HepG2 (cell line): ENCODE data around the gene ZNF428. TPM values are rescaled to one million over a fixed set of nuclear protein-coding genes. Genes with fewer than 3 reads are reported as not detected.

ENCODE experiments used
- BATF2 ChIP-seq: sonication (generic); formaldehyde crosslinking; IDR thresholded peaks from 2 replicates; pipeline ENCODE4 v1.8.0; 2022; ENCODE audit warnings: mild to moderate bottlenecking, missing genetic modification reagents, moderate library complexity
- CCAR2 ChIP-seq: fragments of 200-400 bp; formaldehyde crosslinking; optimal IDR thresholded peaks from 2 replicates; pipeline ENCODE3; 2018; ENCODE audit warnings: low read depth, mild to moderate bottlenecking, low read length, moderate library complexity
- E2F1 ChIP-seq: sonication (generic); formaldehyde crosslinking; IDR thresholded peaks from 2 replicates; pipeline ENCODE4 v1.5.0; 2020; ENCODE audit warnings: missing genetic modification reagents
- FOSL1 ChIP-seq: sonication (generic); formaldehyde crosslinking; IDR thresholded peaks from 2 replicates; pipeline ENCODE4 v1.9.0; 2021; ENCODE audit warnings: missing genetic modification reagents, borderline replicate concordance
- FOXM1 ChIP-seq: sonication (generic); formaldehyde crosslinking; IDR thresholded peaks from 2 replicates; pipeline ENCODE4 v1.5.0; 2020; ENCODE audit warnings: missing genetic modification reagents
- HNF4A ChIP-seq: sonication (generic); formaldehyde crosslinking; IDR thresholded peaks from 2 replicates; pipeline ENCODE4 v1.4.0; 2020; ENCODE audit warnings: missing genetic modification reagents
- IKZF1 ChIP-seq: fragments of 450-650 bp; IDR thresholded peaks from 2 replicates; pipeline ENCODE4 v1.7.1; 2016
- MXD1 ChIP-seq: sonication (generic); formaldehyde crosslinking; IDR thresholded peaks from 2 replicates; pipeline ENCODE4 v1.4.0; 2020; ENCODE audit warnings: mild to moderate bottlenecking, missing genetic modification reagents
- NFRKB ChIP-seq: fragments of 450-650 bp; IDR thresholded peaks from 2 replicates; pipeline ENCODE4 v1.6.1; 2017
- NR2C2 ChIP-seq: sonication (generic); formaldehyde crosslinking; IDR thresholded peaks from 2 replicates; pipeline ENCODE4 v1.4.0; 2020; ENCODE audit warnings: missing genetic modification reagents, mild to moderate bottlenecking, moderate library complexity, borderline replicate concordance
- PHF21A ChIP-seq: sonication (generic); formaldehyde crosslinking; IDR thresholded peaks from 2 replicates; pipeline ENCODE4 v1.5.0; 2020; ENCODE audit warnings: mild to moderate bottlenecking, missing genetic modification reagents
- POLR2G ChIP-seq: fragments of 200-400 bp; formaldehyde crosslinking; IDR thresholded peaks from 2 replicates; pipeline ENCODE4 v1.6.1; 2018; ENCODE audit warnings: mild to moderate bottlenecking, low read depth, low read length, moderate library complexity
- PPARG ChIP-seq: conservative IDR thresholded peaks from 2 replicates; pipeline ENCODE4 v1.6.1; 2016; ENCODE audit warnings: missing biosample characterization, missing genetic modification reagents
- RBFOX2 ChIP-seq: fragments of 200-400 bp; formaldehyde crosslinking; IDR thresholded peaks from 2 replicates; pipeline ENCODE4 v1.6.1; 2017; ENCODE audit warnings: low read depth, mild to moderate bottlenecking, low read length
- RELA ChIP-seq: sonication (generic); formaldehyde crosslinking; IDR thresholded peaks from 2 replicates; pipeline ENCODE4 v1.4.0; 2020; ENCODE audit warnings: missing genetic modification reagents
- ZNF333 ChIP-seq: sonication (generic); formaldehyde crosslinking; IDR thresholded peaks from 2 replicates; pipeline ENCODE4 v1.4.0; 2020; ENCODE audit warnings: mild to moderate bottlenecking, missing genetic modification reagents, borderline replicate concordance
- ZNF354B ChIP-seq: sonication (generic); formaldehyde crosslinking; IDR thresholded peaks from 2 replicates; pipeline ENCODE4 v1.8.0; 2022; ENCODE audit warnings: mild to moderate bottlenecking, missing genetic modification reagents
- ZNF570 ChIP-seq: sonication (generic); formaldehyde crosslinking; IDR thresholded peaks from 2 replicates; pipeline ENCODE4 v1.4.0; 2020; ENCODE audit warnings: mild to moderate bottlenecking, missing genetic modification reagents, borderline replicate concordance
- ZSCAN12 ChIP-seq: sonication (generic); formaldehyde crosslinking; IDR thresholded peaks from 2 replicates; pipeline ENCODE4 v1.9.0; 2021; ENCODE audit warnings: mild to moderate bottlenecking, missing genetic modification reagents
- ZSCAN25 ChIP-seq: sonication (generic); formaldehyde crosslinking; IDR thresholded peaks from 2 replicates; pipeline ENCODE4 v1.8.0; 2022; ENCODE audit warnings: mild to moderate bottlenecking, missing genetic modification reagents
- ZSCAN31 ChIP-seq: sonication (generic); formaldehyde crosslinking; IDR thresholded peaks from 2 replicates; pipeline ENCODE4 v1.5.0; 2020; ENCODE audit warnings: low read depth, mild to moderate bottlenecking, missing genetic modification reagents
- polyA plus RNA-seq, 8 experiments: library from polyadenylated mRNA; depleted of rRNA in 3 of 8; stranded (reverse) in 7 of 8; unstranded in 1 of 8; fragments of >200 nt; fragmentation: Illumina TruSeq in 4 of 8; extraction: Trizol in 4 of 8; gene quantifications; 2 replicates each; pipeline versions ENCODE4 v1.2.1 to v1.2.3, GENCODE V29; 2011 to 2016; ENCODE audit warnings: low read depth in 4 of 8, missing spikeins in 1 of 8, mixed read lengths in 1 of 8; ENCODE audit not compliant: insufficient read depth in 1 of 8
- total RNA-seq, 5 experiments: library from RNA; depleted of rRNA; stranded (reverse); fragments of >200 nt; fragmentation: Illumina TruSeq; extraction: Trizol; gene quantifications; 2 replicates each; pipeline ENCODE4 v1.2.3, GENCODE V29; 2016; ENCODE audit warnings: low read depth in 1 of 5
- TF ChIP-seq, protein P1 (sequence below): sonication (generic); formaldehyde crosslinking; IDR thresholded peaks from 2 replicates; pipeline ENCODE4 v1.4.0; 2020; ENCODE audit warnings: mild to moderate bottlenecking, low read depth, missing genetic modification reagents
- TF ChIP-seq, protein P2 (sequence below): sonication (generic); formaldehyde crosslinking; IDR thresholded peaks from 2 replicates; pipeline ENCODE4 v1.8.1; 2023; ENCODE audit warnings: mild to moderate bottlenecking, moderate library complexity, missing genetic modification reagents
- TF ChIP-seq, protein P3 (sequence below): sonication (generic); formaldehyde crosslinking; IDR thresholded peaks from 2 replicates; pipeline ENCODE4 v1.8.0; 2022; ENCODE audit warnings: low read depth, missing genetic modification reagents

The ZNF428 gene
- total and polyA plus RNA-seq, 2 of the 13 experiments (the other 11 are each of a cell fraction or from before 2014, with no cell fraction given): 10.4 to 26.9 TPM

DNA sequence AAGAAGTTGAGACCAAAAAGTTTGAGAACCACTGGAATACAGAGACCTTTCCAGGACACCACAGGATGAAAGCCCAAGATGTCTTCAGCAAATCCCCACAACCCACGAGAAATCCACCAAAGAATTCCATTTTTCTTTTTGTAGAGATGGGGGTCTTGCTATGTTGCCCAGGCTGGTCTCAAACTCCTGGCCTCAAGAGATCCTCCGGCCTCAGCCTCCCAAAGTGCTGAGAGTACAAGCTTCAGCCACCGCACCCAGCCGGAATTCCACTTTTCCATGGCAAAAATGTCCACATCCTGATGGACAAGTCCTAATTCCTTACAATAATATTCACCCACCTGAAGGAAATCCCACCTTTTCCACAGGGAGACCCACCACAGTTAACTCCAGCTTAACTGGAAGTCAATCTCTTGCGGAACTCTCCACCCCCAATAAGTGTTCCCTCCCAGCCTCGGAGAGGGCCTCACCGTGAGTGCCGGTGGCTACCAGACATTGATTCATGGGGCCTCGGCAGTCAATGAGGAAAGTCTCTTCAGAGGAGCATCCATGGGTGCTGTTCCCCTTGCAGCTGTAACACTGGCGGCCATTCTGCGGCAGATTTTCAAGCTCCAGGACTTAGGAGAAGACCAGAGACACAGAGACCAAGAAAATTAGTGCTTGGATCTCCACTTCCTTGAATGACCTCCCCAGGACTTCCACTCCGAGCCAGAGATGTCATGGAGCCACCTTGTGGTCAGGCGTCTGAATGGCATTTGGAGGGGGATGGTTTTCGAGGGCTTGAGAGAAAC lies 32.5 kb upstream of the ZNF428 start (continued):
- TF ChIP-seq E2F1 (CRISPR knock-in tag) (no peak), MXD1 (CRISPR knock-in tag) (no peak), ZNF333 (CRISPR knock-in tag) (no peak), CCAR2 (no peak), PPARG (CRISPR knock-in tag) (no peak), POLR2G (peak; percentile 57), IKZF1 (no peak), ZNF354B (CRISPR knock-in tag) (no peak), HNF4A (CRISPR knock-in tag) (no peak), ZSCAN25 (CRISPR knock-in tag) (0 out of 2 replicates have a peak, but pooled peaks have one; percentile 21), ZNF570 (CRISPR knock-in tag) (no peak), FOSL1 (CRISPR knock-in tag) (no peak), ZSCAN12 (no peak), NFRKB (no peak), NR2C2 (CRISPR knock-in tag) (no peak), RELA (CRISPR knock-in tag) (no peak), PHF21A (CRISPR knock-in tag) (no peak), RBFOX2 (no peak), BATF2 (CRISPR knock-in tag) (no peak), ZSCAN31 (no peak), FOXM1 (CRISPR knock-in tag) (no peak)
- TF ChIP-seq, protein P1, sequence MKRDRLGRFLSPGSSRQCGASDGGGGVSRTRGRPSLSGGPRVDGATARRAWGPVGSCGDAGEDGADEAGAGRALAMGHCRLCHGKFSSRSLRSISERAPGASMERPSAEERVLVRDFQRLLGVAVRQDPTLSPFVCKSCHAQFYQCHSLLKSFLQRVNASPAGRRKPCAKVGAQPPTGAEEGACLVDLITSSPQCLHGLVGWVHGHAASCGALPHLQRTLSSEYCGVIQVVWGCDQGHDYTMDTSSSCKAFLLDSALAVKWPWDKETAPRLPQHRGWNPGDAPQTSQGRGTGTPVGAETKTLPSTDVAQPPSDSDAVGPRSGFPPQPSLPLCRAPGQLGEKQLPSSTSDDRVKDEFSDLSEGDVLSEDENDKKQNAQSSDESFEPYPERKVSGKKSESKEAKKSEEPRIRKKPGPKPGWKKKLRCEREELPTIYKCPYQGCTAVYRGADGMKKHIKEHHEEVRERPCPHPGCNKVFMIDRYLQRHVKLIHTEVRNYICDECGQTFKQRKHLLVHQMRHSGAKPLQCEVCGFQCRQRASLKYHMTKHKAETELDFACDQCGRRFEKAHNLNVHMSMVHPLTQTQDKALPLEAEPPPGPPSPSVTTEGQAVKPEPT (CRISPR knock-in tag): no peak
- TF ChIP-seq, protein P2, sequence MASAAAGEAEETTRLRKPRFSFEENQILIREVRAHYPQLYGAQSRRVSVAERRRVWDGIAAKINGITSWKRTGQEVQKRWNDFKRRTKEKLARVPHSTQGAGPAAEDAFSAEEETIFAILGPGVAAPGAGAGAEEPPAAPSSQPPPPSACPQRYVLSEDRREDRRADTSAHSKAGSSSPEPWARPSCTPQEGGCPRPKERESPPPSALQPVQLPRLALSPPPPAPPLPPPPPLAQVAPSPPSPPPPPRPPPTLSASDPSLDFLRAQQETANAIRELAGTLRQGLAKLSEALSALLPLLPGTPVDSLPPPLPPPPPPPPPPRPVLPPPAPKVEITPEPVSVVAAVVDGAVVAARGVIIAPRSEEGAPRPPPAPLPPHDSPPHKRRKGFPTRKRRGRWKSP (CRISPR knock-in tag): no peak
- TF ChIP-seq, protein P3, sequence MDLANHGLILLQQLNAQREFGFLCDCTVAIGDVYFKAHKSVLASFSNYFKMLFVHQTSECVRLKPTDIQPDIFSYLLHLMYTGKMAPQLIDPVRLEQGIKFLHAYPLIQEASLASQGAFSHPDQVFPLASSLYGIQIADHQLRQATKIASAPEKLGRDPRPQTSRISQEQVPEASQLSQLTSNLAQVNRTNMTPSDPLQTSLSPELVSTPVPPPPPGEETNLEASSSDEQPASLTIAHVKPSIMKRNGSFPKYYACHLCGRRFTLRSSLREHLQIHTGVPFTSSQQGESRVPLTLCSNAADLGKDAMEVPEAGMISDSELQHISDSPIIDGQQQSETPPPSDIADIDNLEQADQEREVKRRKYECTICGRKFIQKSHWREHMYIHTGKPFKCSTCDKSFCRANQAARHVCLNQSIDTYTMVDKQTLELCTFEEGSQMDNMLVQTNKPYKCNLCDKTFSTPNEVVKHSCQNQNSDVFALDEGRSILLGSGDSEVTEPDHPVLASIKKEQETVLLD (CRISPR knock-in tag): no peak
